ENCODE results near the gene MEGF8. TPM values are rescaled to one million over a fixed set of nuclear protein-coding genes. Genes with fewer than 3 reads are reported as not detected.

The MEGF8 gene
- total and polyA plus RNA-seq, 2 of the 8 experiments (the other 6 are each of a cell fraction or from before 2014, with no cell fraction given) = 13.0 to 23.7 TPM

GRCh38 chr19:42317535-42317934 lies 7.9 kb upstream of the MEGF8 start:
- no peak overlapping the region for H3K4me2 ChIP-seq (ENCODE audit: insufficient read depth in 1 of 2, low read depth in 2 of 2, low read length in 2 of 2)
- no peak overlapping the region for H2BK120ac ChIP-seq (replicated peaks; ENCODE audit: low read depth, low read length)
- H3K14ac ChIP-seq (ENCODE audit: insufficient read length) = no peak overlapping the region
- H3K36me3 ChIP-seq (ENCODE audit: control insufficient read depth in 2 of 4, insufficient read depth in 4 of 4, low read length in 3 of 4) = no peaks in the 10 kb centered on the region
- WGBS, 2 experiments (ENCODE audit: extremely low coverage in 1 of 2, insufficient coverage in 1 of 2, insufficient read length in 1 of 2, insufficient replicate concordance in 2 of 2, low coverage in 1 of 2, low lambda C conversion rate in 2 of 2, missing lambda C conversion rate in 1 of 2) = 87% methylated on average over 7 of the region's 13 CpGs; no CpG with 5 or more reads in 1 of the 2 experiments
- H3K9me3 ChIP-seq (ENCODE audit: insufficient read depth in 2 of 2, low read depth in 1 of 2, low read length in 1 of 2) = no peaks in the 10 kb centered on the region
- no peak overlapping the region for H4K5ac ChIP-seq (ENCODE audit: insufficient read length, low read depth, low read length)
- no peak overlapping the region for H2BK20ac ChIP-seq (ENCODE audit: low read length)
- no peak overlapping the region for H2AK5ac ChIP-seq (ENCODE audit: low read depth, low read length)
- H3K27me3 ChIP-seq (replicated peaks in 1 of 4; ENCODE audit: control insufficient read depth in 3 of 4, extremely low read depth in 1 of 4, insufficient read depth in 3 of 4, low read length in 3 of 4) = peaks cover 0 to 19% (median 12%) of the 10 kb centered on the region in 4 experiments; a peak in 5 of 7 replicates
- H4K20me1 ChIP-seq (replicated peaks in 1 of 2; ENCODE audit: control insufficient read depth in 1 of 2, insufficient read depth in 2 of 2, low read length in 2 of 2) = no peaks in the 10 kb centered on the region
- H3K4me1 ChIP-seq (replicated peaks in 1 of 4; ENCODE audit: control insufficient read depth in 3 of 4, insufficient read depth in 4 of 4, low read length in 3 of 4) = peaks cover 0 to 6% (median 2%) of the 10 kb centered on the region in 4 experiments; a peak in 2 of 7 replicates
- 0 out of 2 replicates have a peak overlapping the region, but pooled peaks have one; percentile 72 for H2BK15ac ChIP-seq (ENCODE audit: low read length)
- H3K4ac ChIP-seq (replicated peaks; ENCODE audit: insufficient read length, low read depth, low read length) = no peak overlapping the region
- H3K79me1 ChIP-seq (ENCODE audit: low read depth, low read length) = no peaks in the 10 kb centered on the region
- H3K23me2 ChIP-seq (ENCODE audit: low read depth, low read length) = peaks cover 6% of the 10 kb centered on the region; the same call in 1 of the 2 replicates
- no peak overlapping the region for H3K56ac ChIP-seq (replicated peaks; ENCODE audit: insufficient read length, low read depth, low read length)
- ChIA-PET POLR2A (ENCODE audit: partially characterized antibody) (no interaction called here), CTCF (ENCODE audit: partially characterized antibody) (interaction anchor here (1.0 kb wide), 1 partner anchor 14 kb away, joined by 3 read pairs; no protein-coding TSS in a partner anchor)
- DNase-seq (ENCODE audit: low read depth in 1 of 2, low spot score in 2 of 2) (no peak), FAIRE-seq (no peak)
- no peak overlapping the region for H2AFZ ChIP-seq (ENCODE audit: low read length)
- no peak overlapping the region for H2BK12ac ChIP-seq (ENCODE audit: low read depth, low read length)
- no peak overlapping the region for H3K27ac ChIP-seq (ENCODE audit: low read depth, low read length)
- no peak overlapping the region for H3K4me3 ChIP-seq (ENCODE audit: extremely low read depth in 1 of 4, insufficient read depth in 2 of 4, low read depth in 3 of 4, low read length in 4 of 4)
- H4K91ac ChIP-seq (replicated peaks; ENCODE audit: insufficient read length, low read length) = no peak overlapping the region
- no peak for TF ChIP-seq RBBP5 (IDR thresholded peaks at IDR 0.05; ENCODE audit: borderline replicate concordance, low read depth, low read length)
- TF ChIP-seq CTCF (IDR thresholded peaks at IDR 0.05; ENCODE audit: control extremely low read depth in 1 of 3, insufficient read depth in 1 of 3, low read depth in 1 of 3, low read length in 3 of 3) = peak in 2 of 3 experiments; percentile 7 to 15; a peak in 2 of 4 replicates
- no peak overlapping the region; the same call in 1 of the 2 replicates for H4K8ac ChIP-seq (ENCODE audit: extremely low read depth, insufficient read depth, low read length)
- no peak overlapping the region for H2BK5ac ChIP-seq (ENCODE audit: low read depth, low read length)
- H3K23ac ChIP-seq (ENCODE audit: insufficient read length) = no peak overlapping the region
- no peaks in the 10 kb centered on the region for H3K79me2 ChIP-seq (ENCODE audit: control insufficient read depth in 1 of 2, insufficient read depth in 2 of 2, low read length in 2 of 2)
- no peak overlapping the region for H3K18ac ChIP-seq (ENCODE audit: extremely low read depth, low read length)
- H3K9ac ChIP-seq (replicated peaks in 1 of 4; ENCODE audit: extremely low read depth in 1 of 4, low read depth in 3 of 4, low read length in 3 of 4) = no peak overlapping the region
